H9 (cell line): ENCODE measurements around the gene GPN3. TPM values are rescaled to one million over a fixed set of nuclear protein-coding genes. Genes with fewer than 3 reads are reported as not detected.

Experiments used
- DNase-seq: peaks from one replicate; pipeline ENCODE4 v3.0.0-alpha.2; 2017
- H2AFZ ChIP-seq: one replicate; pipeline ENCODE4 v1.6.1; 2013; ENCODE audit warnings: mild to moderate bottlenecking, low read length, control low read depth, moderate library complexity
- H2AK5ac ChIP-seq: 2 replicates; pipeline ENCODE4 v1.6.1; 2013; ENCODE audit warnings: low read length, control low read depth, mixed read lengths; ENCODE audit not compliant: insufficient read length
- H2BK120ac ChIP-seq: one replicate; pipeline ENCODE4 v1.6.1; 2013; ENCODE audit warnings: low read depth, mild to moderate bottlenecking, low read length, control low read depth, inconsistent platforms; ENCODE audit not compliant: poor library complexity, severe bottlenecking
- H2BK12ac ChIP-seq: 2 replicates; pipeline ENCODE4 v1.6.1; 2013; ENCODE audit warnings: low read length, control low read depth, mixed read lengths, low read depth; ENCODE audit not compliant: insufficient read length
- H2BK15ac ChIP-seq: 2 replicates; pipeline ENCODE4 v1.6.1; 2013; ENCODE audit warnings: low read depth, low read length, control low read depth
- H2BK20ac ChIP-seq: one replicate; pipeline ENCODE4 v1.6.1; 2013; ENCODE audit warnings: low read depth, mild to moderate bottlenecking, low read length, control low read depth, inconsistent platforms; ENCODE audit not compliant: poor library complexity, severe bottlenecking
- H2BK5ac ChIP-seq: 2 replicates; pipeline ENCODE4 v1.6.1; 2013; ENCODE audit warnings: low read length, control low read depth, mixed read lengths; ENCODE audit not compliant: insufficient read length
- H3K14ac ChIP-seq: 2 replicates; pipeline ENCODE4 v1.6.1; 2013; ENCODE audit warnings: low read length, control low read depth; ENCODE audit not compliant: insufficient read depth
- H3K18ac ChIP-seq: 2 replicates; pipeline ENCODE4 v1.6.1; 2013; ENCODE audit warnings: low read depth, mild to moderate bottlenecking, mixed read lengths, low read length, control low read depth; ENCODE audit not compliant: insufficient read length
- H3K23ac ChIP-seq: 2 replicates; pipeline ENCODE4 v1.6.1; 2013; ENCODE audit warnings: low read length, control low read depth, mixed read lengths, low read depth; ENCODE audit not compliant: insufficient read length
- H3K23me2 ChIP-seq: 2 replicates; pipeline ENCODE4 v1.6.1; 2013; ENCODE audit warnings: low read depth, mild to moderate bottlenecking, mixed read lengths, low read length, control low read depth; ENCODE audit not compliant: insufficient read length, poor library complexity, severe bottlenecking
- H3K27ac ChIP-seq: 2 replicates; pipeline ENCODE4 v1.5.1; 2013; ENCODE audit warnings: low read length, control low read depth, mixed read lengths, low read depth; ENCODE audit not compliant: insufficient read length
- H3K27me3 ChIP-seq: 2 replicates; pipeline ENCODE4 v1.6.1; 2013; ENCODE audit warnings: low read length, control low read depth, inconsistent platforms; ENCODE audit not compliant: insufficient read depth
- H3K4ac ChIP-seq: 2 replicates; pipeline ENCODE4 v1.6.1; 2013; ENCODE audit warnings: low read depth, mild to moderate bottlenecking, control low read depth, inconsistent platforms, low read length, moderate library complexity
- H3K4me1 ChIP-seq: 2 replicates; pipeline ENCODE4 v1.6.1; 2013; ENCODE audit warnings: low read length, control low read depth, inconsistent platforms; ENCODE audit not compliant: insufficient read depth
- H3K4me2 ChIP-seq: 2 replicates; pipeline ENCODE4 v1.6.1; 2013; ENCODE audit warnings: low read length, control low read depth, mixed read lengths; ENCODE audit not compliant: insufficient read length, insufficient read depth
- H3K56ac ChIP-seq: 2 replicates; pipeline ENCODE4 v1.6.1; 2013; ENCODE audit warnings: low read depth, mild to moderate bottlenecking, mixed read lengths, low read length, control low read depth; ENCODE audit not compliant: insufficient read length
- H3K79me1 ChIP-seq: 2 replicates; pipeline ENCODE4 v1.6.1; 2013; ENCODE audit warnings: low read depth, mild to moderate bottlenecking, moderate library complexity, low read length, control low read depth, inconsistent platforms; ENCODE audit not compliant: insufficient read depth, poor library complexity, severe bottlenecking
- H3K79me2 ChIP-seq: 2 replicates; pipeline ENCODE4 v1.6.1; 2013; ENCODE audit warnings: low read length, control low read depth, inconsistent platforms; ENCODE audit not compliant: insufficient read depth
- H3K9ac ChIP-seq: 2 replicates; pipeline ENCODE4 v1.6.1; 2013; ENCODE audit warnings: low read length, control low read depth, mixed read lengths; ENCODE audit not compliant: insufficient read length; ENCODE audit errors: extremely low read depth
- H3K9me3 ChIP-seq: one replicate; pipeline ENCODE4 v1.6.1; 2013; ENCODE audit warnings: low read depth, low read length, inconsistent platforms; ENCODE audit not compliant: control insufficient read depth
- H3T11ph ChIP-seq: one replicate; pipeline ENCODE4 v1.6.1; 2013; ENCODE audit warnings: mild to moderate bottlenecking, low read length, control low read depth, inconsistent platforms
- H4K20me1 ChIP-seq: one replicate; pipeline ENCODE4 v1.6.1; 2013; ENCODE audit not compliant: control insufficient read depth, insufficient read length, insufficient read depth
- H4K5ac ChIP-seq: 2 replicates; pipeline ENCODE4 v1.6.1; 2013; ENCODE audit warnings: low read depth, mild to moderate bottlenecking, mixed read lengths, low read length, control low read depth; ENCODE audit not compliant: insufficient read length
- H4K8ac ChIP-seq: replicated peaks from 2 replicates; pipeline ENCODE4 v1.6.1; 2013; ENCODE audit warnings: low read length, control low read depth, mixed read lengths, low read depth; ENCODE audit not compliant: insufficient read length
- H4K91ac ChIP-seq: 2 replicates; pipeline ENCODE4 v1.6.1; 2013; ENCODE audit warnings: low read depth, mild to moderate bottlenecking, moderate library complexity, mixed read lengths, low read length, control low read depth; ENCODE audit not compliant: insufficient read length
- H3K27ac Mint-ChIP-seq, 3 experiments: 2 replicates in 2 of 3; 3 replicates in 1 of 3; pipeline ENCODE4 v1.8.0; 2020 to 2021; ENCODE audit warnings: mixed read lengths in 3 of 3, mild to moderate bottlenecking in 1 of 3, moderate library complexity in 1 of 3
- H3K27me3 Mint-ChIP-seq: 2 replicates; pipeline ENCODE4 v1.8.0; 2021; ENCODE audit warnings: low read depth, mild to moderate bottlenecking, moderate library complexity, mixed read lengths
- H3K36me3 Mint-ChIP-seq, 3 experiments: 2 replicates in 2 of 3; 3 replicates in 1 of 3; pipeline ENCODE4 v1.8.0; 2020 to 2021; ENCODE audit warnings: low read depth in 3 of 3, mixed read lengths in 3 of 3; ENCODE audit not compliant: insufficient read depth in 1 of 3
- H3K4me1 Mint-ChIP-seq, 2 experiments: 2 replicates each; pipeline ENCODE4 v1.8.0; 2020; ENCODE audit warnings: mixed read lengths in 2 of 2
- H3K4me3 Mint-ChIP-seq, 2 experiments: 2 replicates in 1 of 2; 3 replicates in 1 of 2; pipeline ENCODE4 v1.8.0; 2020 to 2021; ENCODE audit warnings: mild to moderate bottlenecking in 2 of 2, mixed read lengths in 2 of 2, moderate library complexity in 1 of 2
- H3K9me3 Mint-ChIP-seq, 2 experiments: 2 replicates in 1 of 2; 3 replicates in 1 of 2; pipeline ENCODE4 v1.8.0; 2020; ENCODE audit warnings: mild to moderate bottlenecking in 2 of 2, mixed read lengths in 2 of 2, moderate library complexity in 1 of 2
- WGBS: extraction: QIAGEN DNeasy Blood & Tissue Kit; methylation state at CpG from one replicate; pipeline ENCODE4 v1.1.7; 2013; ENCODE audit warnings: missing lambda C conversion rate, low lambda C conversion rate, mixed read lengths; ENCODE audit not compliant: insufficient read length; ENCODE audit errors: extremely low coverage; 5-methylcytosine and 5-hydroxymethylcytosine counted together
- total RNA-seq: library from RNA; stranded (reverse); gene quantifications from 2 replicates; pipeline ENCODE4 v1.2.1, GENCODE V29; 2021
- TF ChIP-seq, protein P1 (sequence below): fragments of 200-600 bp; sonication (generic); conservative IDR thresholded peaks from 3 replicates; pipeline ENCODE4 v1.8.0; 2021; ENCODE audit warnings: antibody characterized with exemption, mild to moderate bottlenecking

Gene GPN3
- total RNA-seq, 1 experiment from 2014 or later: 45.3 TPM

DNA sequence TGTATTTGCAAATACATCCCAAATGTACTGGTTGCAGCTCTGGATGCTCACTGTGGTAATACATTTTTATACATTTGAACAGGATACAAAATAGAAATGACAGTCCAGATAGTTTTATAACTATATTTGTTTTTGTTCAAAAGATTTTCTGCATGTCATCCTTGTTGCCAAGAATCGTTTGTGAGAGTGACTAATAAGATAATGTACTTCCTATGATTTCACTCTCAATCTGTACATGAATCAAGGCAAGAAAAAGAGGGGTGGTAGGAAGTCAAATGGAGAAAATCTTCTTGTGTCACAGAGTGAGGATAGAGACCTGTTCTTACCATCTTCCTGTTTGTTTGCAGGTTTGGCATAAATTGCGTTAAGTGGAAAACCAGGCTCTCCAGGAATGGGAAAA is 31.8 kb downstream of the GPN3 start:
- Histone ChIP-seq H3K27me3 (no peaks in the 10 kb centered on the region), H4K8ac (no peak overlapping the region), H2BK12ac (no peak overlapping the region), H3K4me2 (no peak overlapping the region), H3K27ac (no peak overlapping the region), H3K9me3 (no peaks in the 10 kb centered on the region), H2AFZ (no peak overlapping the region), H4K20me1 (no peaks in the 10 kb centered on the region), H3K14ac (no peak overlapping the region), H2BK20ac (no peak overlapping the region), H3K4me1 (no peaks in the 10 kb centered on the region), H4K91ac (no peak overlapping the region), H3T11ph (no peak overlapping the region), H3K4ac (no peak overlapping the region), H2BK5ac (no peak overlapping the region), H3K56ac (no peak overlapping the region), H3K9ac (no peak overlapping the region), H3K18ac (no peak overlapping the region), H3K79me2 (no peaks in the 10 kb centered on the region), H3K23ac (no peak overlapping the region), H3K79me1 (no peaks in the 10 kb centered on the region), H2AK5ac (no peak overlapping the region), H3K23me2 (no peaks in the 10 kb centered on the region), H2BK120ac (no peak overlapping the region), H2BK15ac (no peak overlapping the region), H4K5ac (no peak overlapping the region)
- TF ChIP-seq, protein P1, sequence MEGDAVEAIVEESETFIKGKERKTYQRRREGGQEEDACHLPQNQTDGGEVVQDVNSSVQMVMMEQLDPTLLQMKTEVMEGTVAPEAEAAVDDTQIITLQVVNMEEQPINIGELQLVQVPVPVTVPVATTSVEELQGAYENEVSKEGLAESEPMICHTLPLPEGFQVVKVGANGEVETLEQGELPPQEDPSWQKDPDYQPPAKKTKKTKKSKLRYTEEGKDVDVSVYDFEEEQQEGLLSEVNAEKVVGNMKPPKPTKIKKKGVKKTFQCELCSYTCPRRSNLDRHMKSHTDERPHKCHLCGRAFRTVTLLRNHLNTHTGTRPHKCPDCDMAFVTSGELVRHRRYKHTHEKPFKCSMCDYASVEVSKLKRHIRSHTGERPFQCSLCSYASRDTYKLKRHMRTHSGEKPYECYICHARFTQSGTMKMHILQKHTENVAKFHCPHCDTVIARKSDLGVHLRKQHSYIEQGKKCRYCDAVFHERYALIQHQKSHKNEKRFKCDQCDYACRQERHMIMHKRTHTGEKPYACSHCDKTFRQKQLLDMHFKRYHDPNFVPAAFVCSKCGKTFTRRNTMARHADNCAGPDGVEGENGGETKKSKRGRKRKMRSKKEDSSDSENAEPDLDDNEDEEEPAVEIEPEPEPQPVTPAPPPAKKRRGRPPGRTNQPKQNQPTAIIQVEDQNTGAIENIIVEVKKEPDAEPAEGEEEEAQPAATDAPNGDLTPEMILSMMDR: no peak
- no CpG with 5 or more reads among the region's 2 CpGs for WGBS
- Mint-ChIP-seq H3K4me3 (no peak overlapping the region), H3K27ac (no peak overlapping the region), H3K36me3 (peaks cover 34 to 59% (median 55%) of the 10 kb centered on the region in 3 experiments; a peak in 6 of 7 replicates), H3K4me1 (no peaks in the 10 kb centered on the region), H3K27me3 (no peaks in the 10 kb centered on the region), H3K9me3 (no peaks in the 10 kb centered on the region)
- DNase-seq: no peak
